Liver (tissue), 9 donors: ENCODE data around the gene SEC22C. TPM values are rescaled to one million over a fixed set of nuclear protein-coding genes. Genes with fewer than 3 reads are reported as not detected.

Experiments
- DNase-seq: peaks from one replicate; pipeline ENCODE4 v3.0.0-alpha.2; 2017; ENCODE audit warnings: low spot score
- H3K27ac ChIP-seq, 2 donors: one replicate each; pipeline ENCODE4 v1.7.0; 2013; ENCODE audit warnings: inconsistent platforms in 2 of 2, low read length in 2 of 2, control low read depth in 1 of 2, low read depth in 1 of 2, mild to moderate bottlenecking in 1 of 2
- H3K27me3 ChIP-seq, 4 donors: one replicate each; pipeline versions ENCODE4 v1.6.1 to v1.7.0; 2013; ENCODE audit warnings: low read length in 3 of 4, inconsistent platforms in 1 of 4, mild to moderate bottlenecking in 1 of 4, moderate library complexity in 1 of 4; ENCODE audit not compliant: control insufficient read depth in 4 of 4, insufficient read depth in 4 of 4
- H3K36me3 ChIP-seq, 4 donors: one replicate each; pipeline versions ENCODE4 v1.6.1 to v1.7.0; 2013; ENCODE audit warnings: low read length in 3 of 4, mild to moderate bottlenecking in 3 of 4, low read depth in 1 of 4, moderate library complexity in 1 of 4; ENCODE audit not compliant: control insufficient read depth in 4 of 4, insufficient read depth in 3 of 4
- H3K4me1 ChIP-seq, 4 donors: one replicate each; pipeline versions ENCODE4 v1.6.1 to v1.7.0; 2013; ENCODE audit warnings: low read length in 3 of 4, mild to moderate bottlenecking in 3 of 4, moderate library complexity in 1 of 4; ENCODE audit not compliant: control insufficient read depth in 4 of 4, insufficient read depth in 4 of 4
- H3K4me3 ChIP-seq, 3 donors: one replicate each; pipeline versions ENCODE4 v1.6.1 to v1.7.0; 2013; ENCODE audit warnings: low read length in 3 of 3, control low read depth in 1 of 3, low read depth in 1 of 3, mild to moderate bottlenecking in 1 of 3
- H3K9ac ChIP-seq, 2 donors: one replicate each; pipeline ENCODE4 v1.7.0; 2013; ENCODE audit warnings: low read length in 2 of 2, mild to moderate bottlenecking in 2 of 2, moderate library complexity in 2 of 2, control low read depth in 1 of 2, low read depth in 1 of 2
- H3K9me3 ChIP-seq, 4 donors: one replicate each; pipeline versions ENCODE4 v1.6.1 to v1.7.0; 2013; ENCODE audit warnings: low read length in 3 of 4; ENCODE audit not compliant: control insufficient read depth in 4 of 4
- CTCF ChIP-seq: fragments of 150-350 bp; IDR thresholded peaks from 2 replicates; pipeline ENCODE4 v1.5.1; 2017; ENCODE audit warnings: improper control_type of control experiment, low read depth, low read length; ENCODE audit not compliant: missing input control
- EGR1 ChIP-seq, 2 donors: IDR thresholded peaks; 2 replicates each; pipeline ENCODE4 v1.6.1; 2016 to 2018; ENCODE audit warnings: antibody characterized with exemption in 2 of 2, low read depth in 2 of 2
- FOXA1 ChIP-seq: IDR thresholded peaks from 2 replicates; pipeline ENCODE4 v1.6.1; 2016; ENCODE audit warnings: antibody characterized with exemption
- FOXA2 ChIP-seq: IDR thresholded peaks from 2 replicates; pipeline ENCODE4 v1.6.1; 2016; ENCODE audit warnings: antibody characterized with exemption
- HNF4A ChIP-seq, 2 donors: conservative IDR thresholded peaks; 2 replicates each; pipeline ENCODE4 v1.6.1; 2016; ENCODE audit warnings: antibody characterized with exemption in 2 of 2, mild to moderate bottlenecking in 2 of 2
- MAX ChIP-seq: IDR thresholded peaks from 2 replicates; pipeline ENCODE4 v1.6.1; 2016; ENCODE audit warnings: antibody characterized with exemption
- RAD21 ChIP-seq, 2 donors: IDR thresholded peaks; 2 replicates each; pipeline ENCODE4 v1.6.1; 2016; ENCODE audit warnings: antibody characterized with exemption in 2 of 2, mild to moderate bottlenecking in 2 of 2
- REST ChIP-seq: IDR thresholded peaks from 2 replicates; pipeline ENCODE4 v1.6.1; 2016; ENCODE audit warnings: antibody characterized with exemption, mild to moderate bottlenecking
- RXRA ChIP-seq, 2 donors: IDR thresholded peaks; 2 replicates each; pipeline ENCODE4 v1.6.1; 2017 to 2018; ENCODE audit warnings: antibody characterized with exemption in 2 of 2, mild to moderate bottlenecking in 1 of 2
- SP1 ChIP-seq: IDR thresholded peaks from 2 replicates; pipeline ENCODE4 v1.6.1; 2018; ENCODE audit warnings: antibody characterized with exemption, mild to moderate bottlenecking
- YY1 ChIP-seq: IDR thresholded peaks from 2 replicates; pipeline ENCODE4 v1.6.1; 2016; ENCODE audit warnings: antibody characterized with exemption, mild to moderate bottlenecking
- ZBTB33 ChIP-seq: IDR thresholded peaks from 2 replicates; pipeline ENCODE4 v1.6.1; 2016; ENCODE audit warnings: antibody characterized with exemption
- WGBS: extraction: QIAGEN DNeasy Blood & Tissue Kit; methylation state at CpG from one replicate; pipeline ENCODE4 v1.1.7; 2013; 5-methylcytosine and 5-hydroxymethylcytosine counted together
- polyA plus RNA-seq, 2 donors: library from polyadenylated mRNA; stranded (reverse) in 1 of 2; unstranded in 1 of 2; fragments of 200-250 nt in 1 of 2; fragments of >200 nt in 1 of 2; fragmentation: Nextera tagmentation in 1 of 2; extraction: Ambion mirVana in 1 of 2; gene quantifications; one replicate each; pipeline versions ENCODE4 v1.2.1 to v1.2.3, GENCODE V29; 2013 to 2015
- total RNA-seq, 2 donors: library from RNA; depleted of rRNA; stranded (reverse); fragments of >200 nt; gene quantifications; one replicate each; pipeline ENCODE4 v1.2.3, GENCODE V29; 2014
- donor health status: healthy.
- donor health status: healthy.
- donor health status: healthy.
- donor health status: healthy.
- donor health status: healthy.

SEC22C gene
- total RNA-seq = 10 to 100 TPM; 19.2 to 48.5 TPM
- 10 to 100 TPM; 14.5 to 16.3 TPM for polyA plus RNA-seq

GRCh38 chr3:42581709-42582473 is at the start of gene SEC22C:
SEC22C (minus strand) TSS chr3:42581967; CDS start chr3:42569046, 12,921 bp downstream.
- peak; percentile 89 for DNase-seq
- Histone ChIP-seq H3K36me3 (no peaks in the 10 kb centered on the region), H3K9me3 (no peaks in the 10 kb centered on the region), H3K4me3 (peak within 1 kb of the TSS; percentile 52 to 78 (median 77)), H3K9ac (peak within 1 kb of the TSS; percentile 50 to 62), H3K27me3 (no peaks in the 10 kb centered on the region), H3K4me1 (peaks cover 4 to 19% (median 16%) of the 10 kb centered on the region in 4 donors), H3K27ac (peak within 1 kb of the TSS; percentile 62 to 74)
- WGBS = under 1% methylated on average over 77 of the region's 77 CpGs
- TF ChIP-seq YY1 (peak; percentile 59), RAD21 (IDR thresholded peaks at IDR 0.05) (peak; percentile 51 to 57), MAX (peak; percentile 47), ZBTB33 (peak; percentile 17), RXRA (IDR thresholded peaks at IDR 0.05) (peak in 1 of 2 donors; percentile 28), EGR1 (IDR thresholded peaks at IDR 0.05; ENCODE audit: low read depth in 2 of 2) (peak in 1 of 2 donors; percentile 31), FOXA1 (no peak), HNF4A (conservative IDR thresholded peaks at IDR 0.05) (peak; percentile 67 to 68), REST (no peak), FOXA2 (no peak), SP1 (peak; percentile 59)

GRCh38 chr3:42613462-42613861 is 31.7 kb upstream of the SEC22C start:
- DNase-seq = no peak
- no peak overlapping the region for H3K9ac ChIP-seq
- H3K9me3 ChIP-seq = no peaks in the 10 kb centered on the region
- H3K4me3 ChIP-seq = no peak overlapping the region
- peaks cover 0 to 3% (median 1%) of the 10 kb centered on the region in 4 donors for H3K4me1 ChIP-seq
- peaks cover 0 to 2% (median under 1%) of the 10 kb centered on the region in 4 donors for H3K36me3 ChIP-seq
- TF ChIP-seq RAD21 (IDR thresholded peaks at IDR 0.05) (peak in 1 of 2 donors; percentile 46), MAX (no peak), ZBTB33 (no peak), CTCF (peak; percentile 35)
- no peaks in the 10 kb centered on the region for H3K27me3 ChIP-seq
- H3K27ac ChIP-seq = no peak overlapping the region
- 89% methylated on average over 2 of the region's 2 CpGs for WGBS
